Loucy (cell line): ENCODE data around the gene PIKFYVE.

ENCODE experiments used
- EZH2phosphoT487 ChIP-seq: fragments of 200-600 bp; IDR thresholded peaks from 2 replicates; pipeline ENCODE4 v1.6.1; 2018; ENCODE audit warnings: antibody characterized with exemption, mild to moderate bottlenecking, moderate library complexity, borderline replicate concordance
- TF ChIP-seq, protein P1 (sequence below): fragments of 200-600 bp; sonication (generic); conservative IDR thresholded peaks from 2 replicates; pipeline ENCODE4 v1.5.1; 2014; ENCODE audit warnings: mild to moderate bottlenecking, antibody characterized with exemption, low read length

DNA sequence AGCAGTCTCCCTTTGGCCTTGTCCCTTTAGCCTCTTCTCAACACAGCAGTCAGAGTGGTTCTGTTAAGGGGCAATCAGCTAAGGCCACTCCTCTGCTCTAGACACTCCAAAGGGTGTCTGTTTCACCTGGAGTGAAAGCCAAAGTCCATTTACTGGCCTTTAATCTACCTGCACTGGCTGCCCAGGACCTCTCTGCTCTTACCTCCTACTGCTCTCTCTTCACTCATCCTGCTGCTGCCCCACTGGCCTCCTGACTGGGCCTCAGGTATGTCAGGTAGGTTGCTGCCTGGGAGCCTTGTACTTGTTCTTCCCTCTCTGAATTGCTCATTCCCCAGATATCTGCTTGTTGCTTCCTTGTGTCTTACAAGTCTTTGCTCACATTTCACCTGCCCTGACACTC, 68.2 kb downstream of the PIKFYVE start:
- TF ChIP-seq, protein P1, sequence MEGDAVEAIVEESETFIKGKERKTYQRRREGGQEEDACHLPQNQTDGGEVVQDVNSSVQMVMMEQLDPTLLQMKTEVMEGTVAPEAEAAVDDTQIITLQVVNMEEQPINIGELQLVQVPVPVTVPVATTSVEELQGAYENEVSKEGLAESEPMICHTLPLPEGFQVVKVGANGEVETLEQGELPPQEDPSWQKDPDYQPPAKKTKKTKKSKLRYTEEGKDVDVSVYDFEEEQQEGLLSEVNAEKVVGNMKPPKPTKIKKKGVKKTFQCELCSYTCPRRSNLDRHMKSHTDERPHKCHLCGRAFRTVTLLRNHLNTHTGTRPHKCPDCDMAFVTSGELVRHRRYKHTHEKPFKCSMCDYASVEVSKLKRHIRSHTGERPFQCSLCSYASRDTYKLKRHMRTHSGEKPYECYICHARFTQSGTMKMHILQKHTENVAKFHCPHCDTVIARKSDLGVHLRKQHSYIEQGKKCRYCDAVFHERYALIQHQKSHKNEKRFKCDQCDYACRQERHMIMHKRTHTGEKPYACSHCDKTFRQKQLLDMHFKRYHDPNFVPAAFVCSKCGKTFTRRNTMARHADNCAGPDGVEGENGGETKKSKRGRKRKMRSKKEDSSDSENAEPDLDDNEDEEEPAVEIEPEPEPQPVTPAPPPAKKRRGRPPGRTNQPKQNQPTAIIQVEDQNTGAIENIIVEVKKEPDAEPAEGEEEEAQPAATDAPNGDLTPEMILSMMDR: no peak
- no peak for TF ChIP-seq EZH2phosphoT487
